CD4-positive, alpha-beta T cell treated with Interleukin-21 for 1 hour (primary cell): ENCODE measurements around the gene ERC2.
A peak's percentile ranks its signal among the peaks of the same experiment; 100 is the strongest.

Source experiments
- DNase-seq: peaks from one replicate; pipeline ENCODE4 v3.0.0-alpha.2; 2020

Gene ERC2

GRCh38 chr3:55654123-55654760 is 814.0 kb downstream of the ERC2 start:
- peak; percentile 1 for DNase-seq

- DNase-seq, result no peak
Measured at GRCh38 chr3:55651011-55651410, 817.3 kb downstream of the ERC2 start.

GRCh38 chr3:55650011-55650410 is 818.3 kb downstream of the ERC2 start:
- DNase-seq, result no peak

GRCh38 chr3:55649554-55649953 is 818.7 kb downstream of the ERC2 start:
- no peak for DNase-seq

- DNase-seq, result no peak
Measured at GRCh38 chr3:55648591-55649318, 819.5 kb downstream of the ERC2 start.

- no peak for DNase-seq
Measured at GRCh38 chr3:55647670-55648069, 820.6 kb downstream of the ERC2 start.

GRCh38 chr3:55647063-55647462 is 821.2 kb downstream of the ERC2 start:
- DNase-seq, result no peak

- no peak for DNase-seq
Measured at GRCh38 chr3:55646121-55646520, 822.1 kb downstream of the ERC2 start.

GRCh38 chr3:55645422-55645821 is 822.8 kb downstream of the ERC2 start:
- DNase-seq, result no peak

GRCh38 chr3:55643283-55643682 is 825.0 kb downstream of the ERC2 start:
- no peak for DNase-seq

GRCh38 chr3:55641964-55642363 is 826.3 kb downstream of the ERC2 start:
- no peak for DNase-seq

- no peak for DNase-seq
Measured at GRCh38 chr3:55639896-55640765, 828.1 kb downstream of the ERC2 start.

GRCh38 chr3:55639143-55639542 is 829.1 kb downstream of the ERC2 start:
- no peak for DNase-seq

GRCh38 chr3:55637906-55638638 is 830.2 kb downstream of the ERC2 start:
- DNase-seq, result no peak

- no peak for DNase-seq
Measured at GRCh38 chr3:55636300-55637195, 831.7 kb downstream of the ERC2 start.

GRCh38 chr3:55634345-55634744 is 833.9 kb downstream of the ERC2 start:
- no peak for DNase-seq

- no peak for DNase-seq
Measured at GRCh38 chr3:55633333-55633732, 834.9 kb downstream of the ERC2 start.

GRCh38 chr3:55631766-55632331 is 836.4 kb downstream of the ERC2 start:
- no peak for DNase-seq

- DNase-seq, result no peak
Measured at GRCh38 chr3:55630921-55631299, 837.4 kb downstream of the ERC2 start.

- no peak for DNase-seq
Measured at GRCh38 chr3:55630280-55630920, 837.9 kb downstream of the ERC2 start.

GRCh38 chr3:55629432-55629831 is 838.8 kb downstream of the ERC2 start:
- no peak for DNase-seq
